HepG2 (cell line): ENCODE results near the gene UNC13D. TPM values are rescaled to one million over a fixed set of nuclear protein-coding genes. Genes with fewer than 3 reads are reported as not detected.
A peak's percentile ranks its signal among the peaks of the same experiment; 100 is the strongest.

ENCODE experiments used
- EP300 ChIP-seq, 3 experiments: sonication (generic) in 1 of 3; formaldehyde crosslinking in 1 of 3; IDR thresholded peaks; 2 replicates each; pipeline versions ENCODE4 v1.5.1 to v1.6.1; 2011 to 2020; ENCODE audit warnings: low read depth in 2 of 3, low read length in 2 of 3, borderline replicate concordance in 1 of 3, improper control_type of control experiment in 1 of 3, mild to moderate bottlenecking in 1 of 3, missing genetic modification reagents in 1 of 3, moderate library complexity in 1 of 3
- HNRNPUL1 ChIP-seq: fragments of 200-400 bp; formaldehyde crosslinking; IDR thresholded peaks from 2 replicates; pipeline ENCODE4 v1.6.1; 2017; ENCODE audit warnings: low read depth, mild to moderate bottlenecking, low read length, moderate library complexity
- KLF12 ChIP-seq: sonication (generic); formaldehyde crosslinking; IDR thresholded peaks from 2 replicates; pipeline ENCODE4 v1.4.0; 2020; ENCODE audit warnings: missing genetic modification reagents, borderline replicate concordance
- KMT2A ChIP-seq: sonication (generic); formaldehyde crosslinking; IDR thresholded peaks from 2 replicates; pipeline ENCODE4 v1.4.0; 2020; ENCODE audit warnings: missing genetic modification reagents
- LCORL ChIP-seq, 2 experiments: fragments of 450-650 bp in 1 of 2; sonication (generic) in 1 of 2; formaldehyde crosslinking in 1 of 2; IDR thresholded peaks; 2 replicates each; pipeline versions ENCODE4 v1.5.0 to v1.6.1; 2017 to 2020; ENCODE audit warnings: antibody characterized with exemption in 1 of 2, missing genetic modification reagents in 1 of 2
- MXD1 ChIP-seq: sonication (generic); formaldehyde crosslinking; IDR thresholded peaks from 2 replicates; pipeline ENCODE4 v1.4.0; 2020; ENCODE audit warnings: mild to moderate bottlenecking, missing genetic modification reagents
- PLSCR1 ChIP-seq: sonication (generic); formaldehyde crosslinking; IDR thresholded peaks from 2 replicates; pipeline ENCODE4 v1.5.0; 2020; ENCODE audit warnings: missing genetic modification reagents, mild to moderate bottlenecking, borderline replicate concordance
- POGZ ChIP-seq: sonication (generic); formaldehyde crosslinking; IDR thresholded peaks from 2 replicates; pipeline ENCODE4 v1.4.0; 2020; ENCODE audit warnings: mild to moderate bottlenecking, missing genetic modification reagents
- SKI ChIP-seq: fragments of 450-650 bp; IDR thresholded peaks from one replicate; pipeline ENCODE4 v1.6.1; 2018; ENCODE audit warnings: mild to moderate bottlenecking; ENCODE audit not compliant: partially characterized antibody
- SRF ChIP-seq: IDR thresholded peaks from 2 replicates; pipeline ENCODE4 v1.6.1; 2011; ENCODE audit warnings: mild to moderate bottlenecking, low read depth, low read length, moderate library complexity
- STAT5B ChIP-seq: sonication (generic); formaldehyde crosslinking; IDR thresholded peaks from 2 replicates; pipeline ENCODE4 v1.4.0; 2020; ENCODE audit warnings: missing genetic modification reagents
- TCF12 ChIP-seq, 2 experiments: fragments of 450-650 bp in 1 of 2; sonication (generic) in 1 of 2; formaldehyde crosslinking in 1 of 2; IDR thresholded peaks; 2 replicates each; pipeline versions ENCODE4 v1.6.1 to v1.8.0; 2017 to 2022; ENCODE audit warnings: antibody characterized with exemption in 1 of 2, mild to moderate bottlenecking in 1 of 2, missing genetic modification reagents in 1 of 2, moderate library complexity in 1 of 2
- U2AF1 ChIP-seq: fragments of 200-400 bp; formaldehyde crosslinking; optimal IDR thresholded peaks from 2 replicates; pipeline ENCODE3; 2017; ENCODE audit warnings: mild to moderate bottlenecking, low read depth, low read length
- ZFP36 ChIP-seq: fragments of 150-350 bp; IDR thresholded peaks from 2 replicates; pipeline ENCODE4 v1.6.1; 2018; ENCODE audit warnings: borderline replicate concordance, low read length, low read depth; ENCODE audit not compliant: partially characterized antibody
- ZFP37 ChIP-seq: sonication (generic); formaldehyde crosslinking; IDR thresholded peaks from 2 replicates; pipeline ENCODE4 v1.4.0; 2020; ENCODE audit warnings: missing genetic modification reagents, borderline replicate concordance
- ZFP90 ChIP-seq: sonication (generic); formaldehyde crosslinking; IDR thresholded peaks from 2 replicates; pipeline ENCODE4 v1.8.0; 2022; ENCODE audit warnings: missing genetic modification reagents, mild to moderate bottlenecking, inconsistent platforms, borderline replicate concordance
- ZNF256 ChIP-seq: sonication (generic); formaldehyde crosslinking; conservative IDR thresholded peaks from 2 replicates; pipeline ENCODE4 v1.4.0; 2020; ENCODE audit warnings: missing genetic modification reagents
- ZNF446 ChIP-seq: sonication (generic); formaldehyde crosslinking; IDR thresholded peaks from 2 replicates; pipeline ENCODE4 v1.5.0; 2020; ENCODE audit warnings: mild to moderate bottlenecking, missing genetic modification reagents
- ZNF773 ChIP-seq: sonication (generic); formaldehyde crosslinking; IDR thresholded peaks from 2 replicates; pipeline ENCODE4 v1.4.0; 2020; ENCODE audit warnings: missing genetic modification reagents, borderline replicate concordance
- polyA plus RNA-seq, 8 experiments: library from polyadenylated mRNA; depleted of rRNA in 3 of 8; stranded (reverse) in 7 of 8; unstranded in 1 of 8; fragments of >200 nt; fragmentation: Illumina TruSeq in 4 of 8; extraction: Trizol in 4 of 8; gene quantifications; 2 replicates each; pipeline versions ENCODE4 v1.2.1 to v1.2.3, GENCODE V29; 2011 to 2016; ENCODE audit warnings: low read depth in 4 of 8, missing spikeins in 1 of 8, mixed read lengths in 1 of 8; ENCODE audit not compliant: insufficient read depth in 1 of 8
- total RNA-seq, 5 experiments: library from RNA; depleted of rRNA; stranded (reverse); fragments of >200 nt; fragmentation: Illumina TruSeq; extraction: Trizol; gene quantifications; 2 replicates each; pipeline ENCODE4 v1.2.3, GENCODE V29; 2016; ENCODE audit warnings: low read depth in 1 of 5
- TF ChIP-seq, protein P1 (sequence below): sonication (generic); formaldehyde crosslinking; IDR thresholded peaks from 2 replicates; pipeline ENCODE4 v1.4.0; 2020; ENCODE audit warnings: low read depth, mild to moderate bottlenecking, missing genetic modification reagents
- TF ChIP-seq, protein P2 (sequence below): sonication (generic); formaldehyde crosslinking; IDR thresholded peaks from 2 replicates; pipeline ENCODE4 v1.4.0; 2020; ENCODE audit warnings: low read depth, mild to moderate bottlenecking, missing genetic modification reagents
- TF ChIP-seq, protein P3 (sequence below): sonication (generic); formaldehyde crosslinking; IDR thresholded peaks from 2 replicates; pipeline ENCODE4 v1.4.0; 2020; ENCODE audit warnings: mild to moderate bottlenecking, missing genetic modification reagents

Gene UNC13D
- total and polyA plus RNA-seq, 2 of the 13 experiments (the other 11 are each of a cell fraction or from before 2014, with no cell fraction given), result 29.7 to 42.7 TPM

- TF ChIP-seq, protein P1, sequence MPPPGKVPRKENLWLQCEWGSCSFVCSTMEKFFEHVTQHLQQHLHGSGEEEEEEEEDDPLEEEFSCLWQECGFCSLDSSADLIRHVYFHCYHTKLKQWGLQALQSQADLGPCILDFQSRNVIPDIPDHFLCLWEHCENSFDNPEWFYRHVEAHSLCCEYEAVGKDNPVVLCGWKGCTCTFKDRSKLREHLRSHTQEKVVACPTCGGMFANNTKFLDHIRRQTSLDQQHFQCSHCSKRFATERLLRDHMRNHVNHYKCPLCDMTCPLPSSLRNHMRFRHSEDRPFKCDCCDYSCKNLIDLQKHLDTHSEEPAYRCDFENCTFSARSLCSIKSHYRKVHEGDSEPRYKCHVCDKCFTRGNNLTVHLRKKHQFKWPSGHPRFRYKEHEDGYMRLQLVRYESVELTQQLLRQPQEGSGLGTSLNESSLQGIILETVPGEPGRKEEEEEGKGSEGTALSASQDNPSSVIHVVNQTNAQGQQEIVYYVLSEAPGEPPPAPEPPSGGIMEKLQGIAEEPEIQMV (CRISPR knock-in tag), result no peak
- TF ChIP-seq KLF12 (CRISPR knock-in tag), result no peak; the same call in 1 of the 2 replicates
- TF ChIP-seq MXD1, result no peak
- no peak for TF ChIP-seq U2AF1
- no peak for TF ChIP-seq ZNF773 (CRISPR knock-in tag)
- TF ChIP-seq ZFP37 (CRISPR knock-in tag), result no peak
- TF ChIP-seq EP300 (IDR thresholded peaks at IDR 0.05; ENCODE audit: low read depth in 2 of 2, low read length in 2 of 2), result no peak
- TF ChIP-seq EP300 (CRISPR knock-in tag; IDR thresholded peaks at IDR 0.05; ENCODE audit: borderline replicate concordance), result no peak; the same call in 1 of the 2 replicates
- TF ChIP-seq, protein P2, sequence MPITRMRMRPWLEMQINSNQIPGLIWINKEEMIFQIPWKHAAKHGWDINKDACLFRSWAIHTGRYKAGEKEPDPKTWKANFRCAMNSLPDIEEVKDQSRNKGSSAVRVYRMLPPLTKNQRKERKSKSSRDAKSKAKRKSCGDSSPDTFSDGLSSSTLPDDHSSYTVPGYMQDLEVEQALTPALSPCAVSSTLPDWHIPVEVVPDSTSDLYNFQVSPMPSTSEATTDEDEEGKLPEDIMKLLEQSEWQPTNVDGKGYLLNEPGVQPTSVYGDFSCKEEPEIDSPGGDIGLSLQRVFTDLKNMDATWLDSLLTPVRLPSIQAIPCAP (CRISPR knock-in tag), result no peak
- no peak for TF ChIP-seq STAT5B (CRISPR knock-in tag)
- no peak for TF ChIP-seq TCF12 (IDR thresholded peaks at IDR 0.05)
- no peak for TF ChIP-seq TCF12 (CRISPR knock-in tag; IDR thresholded peaks at IDR 0.05)
- no peak for TF ChIP-seq PLSCR1
- TF ChIP-seq POGZ (CRISPR knock-in tag), result no peak
- TF ChIP-seq KMT2A, result no peak
- TF ChIP-seq HNRNPUL1, result no peak
- TF ChIP-seq ZNF256, result no peak
- TF ChIP-seq SRF, result no peak
- no peak for TF ChIP-seq SKI
- no peak for TF ChIP-seq ZFP36
- TF ChIP-seq, protein P3, sequence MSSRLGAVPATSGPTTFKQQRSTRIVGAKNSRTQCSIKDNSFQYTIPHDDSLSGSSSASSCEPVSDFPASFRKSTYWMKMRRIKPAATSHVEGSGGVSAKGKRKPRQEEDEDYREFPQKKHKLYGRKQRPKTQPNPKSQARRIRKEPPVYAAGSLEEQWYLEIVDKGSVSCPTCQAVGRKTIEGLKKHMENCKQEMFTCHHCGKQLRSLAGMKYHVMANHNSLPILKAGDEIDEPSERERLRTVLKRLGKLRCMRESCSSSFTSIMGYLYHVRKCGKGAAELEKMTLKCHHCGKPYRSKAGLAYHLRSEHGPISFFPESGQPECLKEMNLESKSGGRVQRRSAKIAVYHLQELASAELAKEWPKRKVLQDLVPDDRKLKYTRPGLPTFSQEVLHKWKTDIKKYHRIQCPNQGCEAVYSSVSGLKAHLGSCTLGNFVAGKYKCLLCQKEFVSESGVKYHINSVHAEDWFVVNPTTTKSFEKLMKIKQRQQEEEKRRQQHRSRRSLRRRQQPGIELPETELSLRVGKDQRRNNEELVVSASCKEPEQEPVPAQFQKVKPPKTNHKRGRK, result 0 out of 2 replicates have a peak, but pooled peaks have one; percentile 37
- TF ChIP-seq ZNF446 (CRISPR knock-in tag), result 0 out of 2 replicates have a peak, but pooled peaks have one; percentile 34
- no peak for TF ChIP-seq LCORL (IDR thresholded peaks at IDR 0.05)
- peak; percentile 16; the same call in 1 of the 2 replicates for TF ChIP-seq LCORL (CRISPR knock-in tag; IDR thresholded peaks at IDR 0.05)
- peak; percentile 24; the same call in 1 of the 2 replicates for TF ChIP-seq ZFP90 (CRISPR knock-in tag)
These were observed at the start of gene UNC13D (continued) for GRCh38 chr17:75843577-75844529.
